ENCODE data around the gene TANGO6.

The TANGO6 gene

GRCh38 chr16:68806981-68807380, 36.4 kb upstream of the TANGO6 start:
- H3K4me1 ChIP-seq (ENCODE audit: control insufficient read depth in 1 of 2, insufficient read depth in 1 of 2, low read depth in 1 of 2, low read length in 1 of 2), result no peaks in the 10 kb centered on the region

GRCh38 chr16:68814516-68814915, 28.8 kb upstream of the TANGO6 start:
- Histone ChIP-seq H3K4me1 (ENCODE audit: control insufficient read depth in 1 of 2, insufficient read depth in 1 of 2, low read depth in 1 of 2, low read length in 1 of 2) (no peaks in the 10 kb centered on the region), H3K4me3 (ENCODE audit: low read depth in 1 of 2, low read length in 1 of 2) (no peak overlapping the region), H3K9me3 (no peaks in the 10 kb centered on the region), H3K27ac (no peak overlapping the region), H3K27me3 (no peaks in the 10 kb centered on the region), H3K36me3 (no peaks in the 10 kb centered on the region)
- no peak for TF ChIP-seq CTCF (IDR thresholded peaks at IDR 0.05)

More at GRCh38 chr16:68806981-68807380, 36.4 kb upstream of the TANGO6 start:
- Histone ChIP-seq H3K4me3 (ENCODE audit: low read depth in 1 of 2, low read length in 1 of 2) (no peak overlapping the region), H3K9me3 (no peaks in the 10 kb centered on the region), H3K27ac (no peak overlapping the region), H3K36me3 (no peaks in the 10 kb centered on the region), H3K27me3 (no peaks in the 10 kb centered on the region)
- TF ChIP-seq CTCF (IDR thresholded peaks at IDR 0.05), result no peak

GRCh38 chr16:68823401-68824135, 19.8 kb upstream of the TANGO6 start:
- Histone ChIP-seq H3K4me1 (ENCODE audit: control insufficient read depth in 1 of 2, insufficient read depth in 1 of 2, low read depth in 1 of 2, low read length in 1 of 2) (no peaks in the 10 kb centered on the region), H3K27ac (no peak overlapping the region), H3K9me3 (no peaks in the 10 kb centered on the region), H3K4me3 (ENCODE audit: low read depth in 1 of 2, low read length in 1 of 2) (no peak overlapping the region), H3K36me3 (no peaks in the 10 kb centered on the region), H3K27me3 (peaks cover 11% of the 10 kb centered on the region)
- no peak for TF ChIP-seq CTCF (IDR thresholded peaks at IDR 0.05)

- Histone ChIP-seq H3K27ac (no peak overlapping the region), H3K4me1 (ENCODE audit: control insufficient read depth in 1 of 2, insufficient read depth in 1 of 2, low read depth in 1 of 2, low read length in 1 of 2) (no peaks in the 10 kb centered on the region), H3K27me3 (peaks cover 11% of the 10 kb centered on the region), H3K4me3 (ENCODE audit: low read depth in 1 of 2, low read length in 1 of 2) (no peak overlapping the region), H3K36me3 (no peaks in the 10 kb centered on the region), H3K9me3 (no peaks in the 10 kb centered on the region)
- no peak for TF ChIP-seq CTCF (IDR thresholded peaks at IDR 0.05)
Measured at GRCh38 chr16:68825427-68825826, 17.9 kb upstream of the TANGO6 start.

- Histone ChIP-seq H3K36me3 (no peaks in the 10 kb centered on the region), H3K9me3 (no peaks in the 10 kb centered on the region), H3K4me3 (ENCODE audit: low read depth in 1 of 2, low read length in 1 of 2) (no peak overlapping the region), H3K4me1 (ENCODE audit: control insufficient read depth in 1 of 2, insufficient read depth in 1 of 2, low read depth in 1 of 2, low read length in 1 of 2) (no peaks in the 10 kb centered on the region), H3K27ac (no peak overlapping the region), H3K27me3 (peaks cover 11% of the 10 kb centered on the region)
- TF ChIP-seq CTCF (IDR thresholded peaks at IDR 0.05), result no peak
Measured at GRCh38 chr16:68826652-68827051, 16.7 kb upstream of the TANGO6 start.
